Esophagus mucosa (tissue), 1 donor: ENCODE results near the gene UTP3. TPM values are rescaled to one million over a fixed set of nuclear protein-coding genes. Genes with fewer than 3 reads are reported as not detected.
"Not testable (repeated sequence)": the region's sequence is repeated elsewhere in the genome, so short reads cannot be mapped to it uniquely, and the experiment has no call there.

Source experiments
- ATAC-seq: fragments of 200-7000 bp; cut with Tn5 transposase; one replicate; pipeline ENCODE4 v1.9.1; 2020
- total RNA-seq: library from RNA; stranded (reverse); gene quantifications from one replicate; pipeline ENCODE4 v1.2.4, GENCODE V29; 2023
- donor health status: DM: yes; HTN: yes; CAD: no.

The UTP3 gene
- 19.1 TPM for total RNA-seq

- peak; percentile 99 for ATAC-seq
Measured at GRCh38 chr4:70687821-70688794, at the start of gene UTP3. Gene UTP3, plus strand, starts transcription at chr4:70688532. Its CDS starts 146 bp downstream, at chr4:70688678.

- no peak for ATAC-seq
Measured at GRCh38 chr4:70640192-70640591, 48.1 kb upstream of the UTP3 start.

- ATAC-seq, result not testable (repeated sequence)
Measured at GRCh38 chr4:70650741-70651140, 37.6 kb upstream of the UTP3 start.

GRCh38 chr4:70651864-70652506 lies 36.3 kb upstream of the UTP3 start:
- peak; percentile 52 for ATAC-seq

- no peak for ATAC-seq
Measured at GRCh38 chr4:70654605-70655011, 33.7 kb upstream of the UTP3 start.

- ATAC-seq, result no peak
Measured at GRCh38 chr4:70657326-70657725, 31.0 kb upstream of the UTP3 start.

- ATAC-seq, result no peak
Measured at GRCh38 chr4:70658418-70658817, 29.9 kb upstream of the UTP3 start.

GRCh38 chr4:70660106-70660505 lies 28.2 kb upstream of the UTP3 start:
- ATAC-seq, result no peak

- not testable (repeated sequence) for ATAC-seq
Measured at GRCh38 chr4:70661309-70661922, 26.9 kb upstream of the UTP3 start.

GRCh38 chr4:70666369-70666768 lies 22.0 kb upstream of the UTP3 start, which contains the start of gene JCHAIN:
Gene JCHAIN, minus strand, starts transcription at chr4:70666508. Its CDS starts 18 bp downstream, at chr4:70666490.
- no peak for ATAC-seq

GRCh38 chr4:70667740-70668535 lies 20.4 kb upstream of the UTP3 start:
- no peak for ATAC-seq

- ATAC-seq, result no peak
Measured at GRCh38 chr4:70670332-70671014, 17.9 kb upstream of the UTP3 start.

- no peak for ATAC-seq
Measured at GRCh38 chr4:70671091-70671490, 17.2 kb upstream of the UTP3 start.

- ATAC-seq, result no peak
Measured at GRCh38 chr4:70674191-70674590, 14.1 kb upstream of the UTP3 start.

GRCh38 chr4:70674731-70675130 lies 13.6 kb upstream of the UTP3 start:
- ATAC-seq, result no peak

GRCh38 chr4:70676554-70677090 lies 11.7 kb upstream of the UTP3 start:
- ATAC-seq, result no peak

GRCh38 chr4:70678383-70678999 lies 9.8 kb upstream of the UTP3 start:
- no peak for ATAC-seq

- ATAC-seq, result no peak
Measured at GRCh38 chr4:70680934-70681333, 7.4 kb upstream of the UTP3 start.

- ATAC-seq, result no peak
Measured at GRCh38 chr4:70681704-70682103, 6.6 kb upstream of the UTP3 start.

- ATAC-seq, result not testable (repeated sequence)
Measured at GRCh38 chr4:70682142-70682541, 6.2 kb upstream of the UTP3 start.

GRCh38 chr4:70687392-70687791 lies 940 bp upstream of the UTP3 start:
- no peak for ATAC-seq
